VCaP (cell line): ENCODE measurements around the gene GSG1L2.

Source experiments
- H3K27ac ChIP-seq: fragments of 450-650 bp; 2 replicates; pipeline ENCODE4 v1.5.1; 2017
- TF ChIP-seq, protein P1 (sequence below): fragments of 450-650 bp; conservative IDR thresholded peaks from 2 replicates; pipeline ENCODE4 v1.5.1; 2017; ENCODE audit warnings: mild to moderate bottlenecking, moderate library complexity

GSG1L2 gene

DNA sequence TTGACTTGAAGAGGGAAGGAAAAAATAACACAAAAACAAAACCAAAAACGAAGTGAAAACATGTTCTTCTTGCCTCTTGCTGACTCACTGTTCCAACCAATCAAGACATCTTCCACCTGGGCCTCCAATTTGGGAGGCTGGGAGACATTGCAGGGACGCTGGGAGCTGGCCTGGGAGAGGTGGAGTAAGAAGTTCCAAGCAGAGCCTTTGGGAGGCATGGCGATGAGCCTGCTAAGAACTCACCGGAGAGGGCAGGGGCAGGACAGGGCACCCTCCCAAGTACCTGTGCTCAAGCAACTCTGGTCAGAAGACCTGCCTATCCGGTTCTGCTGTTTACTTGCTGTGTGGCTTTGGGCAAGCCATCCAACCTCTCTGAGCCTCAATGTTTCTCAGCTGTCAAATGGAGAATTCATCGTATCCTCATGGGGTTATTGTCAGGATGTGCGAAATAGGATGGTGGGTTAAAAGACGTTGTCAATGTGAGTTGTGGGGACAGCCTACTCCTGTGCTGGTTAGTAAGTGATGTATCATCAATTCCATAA, 3.0 kb upstream of the GSG1L2 start:
- TF ChIP-seq, protein P1, sequence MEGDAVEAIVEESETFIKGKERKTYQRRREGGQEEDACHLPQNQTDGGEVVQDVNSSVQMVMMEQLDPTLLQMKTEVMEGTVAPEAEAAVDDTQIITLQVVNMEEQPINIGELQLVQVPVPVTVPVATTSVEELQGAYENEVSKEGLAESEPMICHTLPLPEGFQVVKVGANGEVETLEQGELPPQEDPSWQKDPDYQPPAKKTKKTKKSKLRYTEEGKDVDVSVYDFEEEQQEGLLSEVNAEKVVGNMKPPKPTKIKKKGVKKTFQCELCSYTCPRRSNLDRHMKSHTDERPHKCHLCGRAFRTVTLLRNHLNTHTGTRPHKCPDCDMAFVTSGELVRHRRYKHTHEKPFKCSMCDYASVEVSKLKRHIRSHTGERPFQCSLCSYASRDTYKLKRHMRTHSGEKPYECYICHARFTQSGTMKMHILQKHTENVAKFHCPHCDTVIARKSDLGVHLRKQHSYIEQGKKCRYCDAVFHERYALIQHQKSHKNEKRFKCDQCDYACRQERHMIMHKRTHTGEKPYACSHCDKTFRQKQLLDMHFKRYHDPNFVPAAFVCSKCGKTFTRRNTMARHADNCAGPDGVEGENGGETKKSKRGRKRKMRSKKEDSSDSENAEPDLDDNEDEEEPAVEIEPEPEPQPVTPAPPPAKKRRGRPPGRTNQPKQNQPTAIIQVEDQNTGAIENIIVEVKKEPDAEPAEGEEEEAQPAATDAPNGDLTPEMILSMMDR, result no peak
- H3K27ac ChIP-seq, result no peak overlapping the region

DNA sequence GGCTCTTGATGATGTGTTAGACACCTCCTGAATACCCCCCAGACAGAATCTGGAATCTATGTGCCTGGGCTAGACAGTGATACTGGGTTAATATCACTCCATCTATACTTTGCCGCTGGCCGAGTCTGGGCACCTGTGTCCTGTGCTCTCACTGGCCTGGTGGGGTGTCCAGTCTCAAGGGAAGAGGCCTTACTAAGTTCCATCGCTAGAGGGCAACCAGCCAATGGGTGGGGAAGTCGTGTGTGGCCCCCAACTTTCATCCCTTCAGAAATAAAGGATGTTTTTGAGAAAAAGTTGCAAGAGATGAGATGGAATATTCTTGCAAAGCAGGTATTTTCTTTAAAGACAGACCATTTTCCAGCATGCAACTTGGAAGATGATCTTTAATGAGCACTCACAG, 2.2 kb upstream of the GSG1L2 start:
- TF ChIP-seq, protein P1, result no peak
- no peak overlapping the region for H3K27ac ChIP-seq

DNA sequence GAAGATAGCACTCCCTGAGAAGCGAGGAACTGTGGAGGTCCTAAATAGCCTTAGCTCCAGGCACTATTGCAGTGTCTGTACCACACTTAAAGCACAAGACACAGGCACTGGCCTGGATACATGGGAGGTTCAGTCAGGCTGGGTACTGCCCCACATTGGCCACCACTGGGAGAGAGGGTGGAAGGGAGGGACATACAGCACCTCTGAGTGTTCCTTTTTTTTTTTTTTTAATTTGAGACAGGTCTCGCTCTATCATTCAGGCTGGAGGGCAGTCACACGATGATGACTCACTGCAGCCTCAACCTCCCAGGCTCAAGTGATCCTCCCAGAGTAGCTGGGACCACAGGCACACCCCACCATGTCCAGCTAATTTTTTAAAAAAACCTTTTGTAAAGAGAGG, 1.4 kb downstream of the GSG1L2 start:
- H3K27ac ChIP-seq, result no peak overlapping the region
- TF ChIP-seq, protein P1, result no peak

DNA sequence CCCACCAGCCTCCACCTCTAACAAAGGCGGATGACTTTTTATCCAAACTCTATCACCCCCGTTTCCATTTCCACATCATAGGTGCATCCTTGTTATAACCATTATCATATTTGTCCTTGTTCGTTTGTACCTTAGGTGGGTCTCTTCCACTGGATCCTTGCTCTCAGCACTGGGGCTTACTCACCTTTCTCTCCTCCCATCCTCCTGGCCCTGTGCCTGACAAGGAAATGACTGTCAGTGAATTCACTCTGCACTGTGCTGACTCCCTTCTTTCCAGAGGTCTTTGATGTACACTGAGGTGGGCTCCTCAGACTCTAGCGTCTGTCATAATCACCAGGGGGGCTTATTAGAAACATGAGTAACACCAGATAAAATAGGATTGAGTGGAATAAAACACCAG, 3.1 kb downstream of the GSG1L2 start:
- TF ChIP-seq, protein P1, result no peak
- no peak overlapping the region for H3K27ac ChIP-seq

DNA sequence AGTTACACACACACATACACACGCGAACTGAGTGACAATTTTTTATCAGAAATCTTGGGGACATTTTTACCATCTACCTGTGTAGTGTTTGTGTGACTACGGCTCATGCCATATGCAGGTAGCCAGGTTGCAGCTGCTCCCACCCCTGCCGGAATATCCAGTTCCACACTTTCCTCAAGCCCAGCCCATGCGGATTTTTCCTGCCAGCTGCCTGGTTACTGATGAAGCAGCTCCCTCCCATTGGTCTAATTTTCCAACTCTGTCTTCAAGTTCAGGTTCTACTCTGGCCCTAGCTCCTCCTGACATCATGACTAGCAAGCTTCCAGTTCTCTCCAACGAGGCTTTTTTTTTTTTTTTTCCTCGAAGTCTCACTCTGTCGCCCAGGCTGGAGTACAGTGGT, 4.8 kb downstream of the GSG1L2 start:
- TF ChIP-seq, protein P1, result no peak
- H3K27ac ChIP-seq, result 0 out of 2 replicates have a peak overlapping the region, but pooled peaks have one; percentile 24

DNA sequence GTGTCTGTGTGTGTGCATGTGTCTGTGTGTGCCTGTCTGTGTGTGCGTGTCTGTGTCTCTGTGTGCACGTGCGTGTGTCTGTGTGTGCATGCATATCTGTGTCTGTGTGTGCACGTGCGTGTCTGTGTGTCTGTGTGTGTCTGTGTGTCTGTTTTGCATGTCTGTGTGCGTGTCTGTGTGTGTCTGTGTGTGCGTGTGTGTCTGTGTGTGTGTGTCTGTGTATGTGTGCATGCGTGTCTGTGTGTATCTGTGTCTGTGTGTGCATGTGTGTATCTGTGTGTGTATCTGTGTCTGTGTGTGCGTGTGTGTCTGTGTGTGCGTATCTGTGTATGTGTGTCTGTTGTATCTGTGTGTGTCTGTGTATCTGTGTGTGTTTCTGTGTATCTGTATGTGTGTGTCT, 5.4 kb downstream of the GSG1L2 start:
- TF ChIP-seq, protein P1, result no peak
- H3K27ac ChIP-seq, result 0 out of 2 replicates have a peak overlapping the region, but pooled peaks have one; percentile 24

DNA sequence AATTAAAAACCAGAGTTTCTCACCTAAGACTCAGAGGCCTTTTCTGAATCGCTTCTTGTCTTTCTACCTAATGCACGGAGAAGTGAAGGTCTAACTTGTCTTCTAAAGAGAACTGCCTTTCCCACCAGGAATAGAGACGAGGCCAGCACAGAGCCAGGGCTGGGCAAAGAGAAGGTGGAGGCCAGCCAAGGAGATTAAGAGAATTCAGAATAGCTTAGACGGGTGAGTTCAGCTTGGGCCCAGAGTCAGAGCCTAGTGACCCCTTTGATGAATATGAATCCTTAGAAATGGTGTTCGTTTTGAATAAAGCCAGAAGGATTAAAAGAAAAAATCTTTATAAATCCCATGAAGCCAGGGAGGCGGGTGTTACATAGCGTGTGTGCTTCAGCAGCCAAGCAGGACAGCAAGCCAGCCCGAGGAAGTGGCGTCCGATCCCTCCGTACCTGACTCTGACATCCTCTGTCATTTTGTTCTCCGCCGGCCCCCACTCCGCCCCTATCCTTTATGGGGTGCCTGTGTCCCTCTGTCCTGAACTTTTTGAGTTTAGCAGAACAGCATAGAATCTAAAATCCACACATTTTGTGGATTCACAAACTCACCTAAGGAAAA, 7.4 kb downstream of the GSG1L2 start:
- no peak overlapping the region for H3K27ac ChIP-seq
- TF ChIP-seq, protein P1, result no peak
